Hematopoietic multipotent progenitor cell (in vitro differentiated cells): ENCODE measurements around the gene FUT8. TPM values are rescaled to one million over a fixed set of nuclear protein-coding genes. Genes with fewer than 3 reads are reported as not detected.
"Not testable (repeated sequence)": the region's sequence is repeated elsewhere in the genome, so short reads cannot be mapped to it uniquely, and the experiment has no call there.

Source experiments
- DNase-seq, 3 donors: peaks; one replicate each; pipeline ENCODE4 v3.0.0-alpha.2; 2011 to 2015; ENCODE audit warnings: low read depth in 2 of 3, low spot score in 2 of 3
- total RNA-seq: library from RNA; depleted of rRNA; stranded (reverse); fragments of >200 nt; gene quantifications from one replicate; pipeline ENCODE4 v1.2.3, GENCODE V29; 2012

The FUT8 gene
- total RNA-seq, 1 donor: 27.2 TPM

DNA sequence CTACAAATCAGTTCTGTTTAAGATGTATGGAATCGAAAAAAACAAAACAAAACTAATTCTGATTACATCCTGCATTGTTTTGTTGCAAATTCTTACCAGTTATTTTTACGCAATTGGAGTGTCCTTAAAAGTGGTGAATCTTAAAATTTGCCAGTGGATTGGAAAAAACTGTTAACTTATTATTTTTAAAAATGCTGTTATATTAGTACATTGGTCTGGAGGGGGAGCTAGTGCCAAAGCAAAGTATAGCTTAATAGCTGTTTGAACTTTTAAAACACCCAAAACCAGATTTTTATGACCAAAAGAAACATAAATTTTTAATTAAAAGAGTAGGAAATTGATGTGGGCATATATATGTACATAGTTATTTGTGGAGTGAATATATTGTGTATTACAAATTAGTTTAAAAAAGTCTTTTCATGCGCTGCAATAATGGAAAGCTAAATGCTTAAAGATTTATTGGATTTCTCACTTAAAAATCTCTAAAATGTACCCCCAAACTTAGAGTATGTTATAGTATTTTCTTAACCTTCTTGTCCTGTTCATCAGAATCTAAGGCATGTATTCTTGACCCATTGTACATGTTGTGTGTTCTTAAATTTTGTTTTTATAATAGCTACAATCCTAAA is 2.5 kb downstream of the FUT8 start:
- peak in 2 of 3 donors; percentile 32 to 69 for DNase-seq

DNA sequence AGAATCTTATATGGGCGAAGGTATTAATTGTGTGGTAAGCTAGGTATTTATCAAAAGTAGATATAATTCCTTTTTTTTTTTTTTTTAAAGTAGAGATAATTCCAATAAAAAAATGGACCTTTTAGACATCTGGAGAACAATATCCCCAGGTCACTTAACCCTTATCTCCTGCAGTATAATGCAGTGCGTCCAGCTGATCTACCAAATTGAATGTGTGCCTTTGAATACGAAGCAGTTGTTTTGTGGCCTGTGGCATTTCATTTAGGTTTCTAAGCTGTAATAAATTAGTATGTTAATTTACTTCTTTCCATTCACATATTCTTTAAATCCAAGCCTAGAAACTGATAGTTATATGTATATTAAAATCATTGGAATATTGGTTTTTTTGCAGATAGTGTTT is 3.1 kb downstream of the FUT8 start:
- DNase-seq: no peak

DNA sequence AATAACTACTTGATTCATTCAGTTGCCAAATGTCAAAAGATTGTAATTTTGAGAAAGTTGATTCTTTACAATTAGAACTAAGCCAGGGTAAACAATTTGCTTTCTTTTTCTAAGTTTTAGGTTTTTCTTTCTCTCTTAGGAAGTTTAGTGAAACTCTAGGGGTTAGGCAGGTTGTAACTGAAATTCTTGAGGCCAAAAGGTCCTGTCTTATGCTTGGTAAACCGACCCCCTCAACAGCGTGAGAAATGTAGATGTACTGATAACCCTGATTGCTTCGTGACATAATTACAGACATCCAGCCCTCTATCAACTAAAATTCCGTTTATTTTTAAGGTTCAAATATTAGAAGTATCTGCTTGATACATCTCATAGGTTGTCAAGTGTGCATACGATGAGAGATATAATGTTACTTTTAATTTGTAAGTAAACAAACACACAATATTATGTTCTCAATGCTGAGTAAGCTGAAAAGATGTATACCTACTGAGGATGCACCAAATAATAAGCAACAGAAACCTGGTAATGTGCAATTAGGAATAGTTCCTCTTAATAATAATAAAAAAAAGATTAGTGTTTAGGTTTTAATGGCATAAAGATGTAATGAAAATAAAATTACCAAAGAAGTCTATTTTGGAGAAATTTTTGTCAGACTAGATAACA is 7.2 kb downstream of the FUT8 start:
- no peak for DNase-seq

DNA sequence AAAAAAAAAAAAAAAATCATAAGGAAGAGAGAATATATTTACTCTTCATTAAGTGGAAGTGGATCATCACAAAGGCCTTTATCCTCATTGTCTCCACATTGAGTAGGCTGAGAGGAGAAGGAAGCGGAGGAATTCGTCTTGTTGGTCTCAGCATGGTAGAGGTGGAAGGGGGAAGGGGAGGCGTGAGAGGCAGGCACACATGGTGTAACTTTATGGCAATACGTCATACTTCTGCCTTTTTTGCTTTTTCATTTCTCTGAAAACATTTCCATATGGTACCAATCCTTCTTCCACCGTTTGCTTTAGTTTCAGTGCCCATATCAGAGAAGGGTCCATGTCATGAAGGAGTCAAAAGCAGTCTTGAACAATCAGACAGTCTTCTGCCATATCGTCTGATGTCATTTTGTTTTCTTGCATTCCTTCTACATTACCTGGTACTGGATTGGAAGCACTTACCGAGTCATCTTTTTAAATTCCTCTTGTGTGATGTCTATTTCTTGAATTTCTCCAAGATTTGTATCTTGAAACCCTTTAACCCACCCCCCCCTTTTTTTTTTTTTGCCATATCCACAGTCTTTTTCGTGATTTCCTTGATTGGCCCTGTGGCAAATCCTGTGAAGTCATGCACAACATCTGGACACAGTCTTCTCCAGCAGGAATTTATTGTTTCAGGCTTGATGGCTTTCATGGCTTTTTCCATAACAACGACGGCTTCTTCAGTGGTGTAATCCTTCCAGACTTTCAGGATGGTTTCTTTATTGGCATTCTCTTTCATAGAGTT is 8.9 kb downstream of the FUT8 start:
- no peak for DNase-seq

DNA sequence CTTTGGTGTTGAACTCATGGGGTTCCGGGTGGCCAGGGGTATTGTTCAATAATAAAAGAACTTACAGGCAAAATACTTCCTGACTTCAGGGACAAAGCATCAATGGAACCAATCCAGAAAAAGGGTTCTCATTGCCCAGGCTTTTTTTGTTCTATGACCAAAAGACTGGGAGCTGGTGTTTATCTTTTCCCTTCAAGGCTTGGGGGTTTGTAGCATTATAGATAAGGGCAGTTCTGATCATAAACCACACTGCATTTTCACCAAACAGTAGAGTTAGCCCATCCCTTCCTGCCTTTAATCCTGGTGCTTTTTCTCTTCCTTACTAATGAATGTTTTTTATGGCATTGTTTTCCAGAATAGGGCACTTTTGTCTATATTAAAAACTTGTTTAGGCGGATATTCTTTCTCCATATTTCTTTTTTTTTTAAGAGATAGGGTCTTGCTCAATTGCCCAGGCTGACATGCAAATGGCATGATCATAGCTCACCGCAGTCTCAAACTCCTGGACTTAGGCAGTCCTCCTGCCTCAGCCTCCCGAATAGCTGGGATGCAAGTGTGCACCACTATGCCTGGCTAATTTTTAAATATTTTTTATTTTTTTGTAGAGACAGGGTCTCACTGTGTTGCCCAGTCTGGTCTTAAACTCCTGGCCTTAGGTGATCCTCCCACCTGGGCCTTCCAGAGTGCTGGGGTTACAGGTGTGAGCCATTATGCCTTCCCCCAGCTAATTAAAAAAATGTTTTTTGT is 9.7 kb downstream of the FUT8 start:
- DNase-seq: no peak

DNA sequence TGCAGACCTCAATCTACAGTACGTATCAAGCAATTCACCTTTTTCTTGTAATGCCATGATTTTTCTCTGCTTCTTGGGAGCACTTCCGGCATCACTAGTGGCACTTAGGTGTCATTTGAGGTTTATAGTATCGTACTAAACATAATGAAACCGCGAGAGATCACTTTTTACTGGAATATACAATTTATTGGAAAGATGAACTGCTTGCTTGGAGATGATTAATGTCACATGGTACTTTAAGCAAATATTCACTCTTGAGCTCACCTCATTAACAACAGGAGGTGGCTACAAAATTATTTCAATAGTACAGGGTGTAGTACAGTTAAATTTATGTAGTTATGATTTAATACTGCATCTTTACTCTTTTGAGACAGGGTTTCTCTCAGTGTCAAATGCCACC is 11.5 kb downstream of the FUT8 start:
- no peak for DNase-seq

DNA sequence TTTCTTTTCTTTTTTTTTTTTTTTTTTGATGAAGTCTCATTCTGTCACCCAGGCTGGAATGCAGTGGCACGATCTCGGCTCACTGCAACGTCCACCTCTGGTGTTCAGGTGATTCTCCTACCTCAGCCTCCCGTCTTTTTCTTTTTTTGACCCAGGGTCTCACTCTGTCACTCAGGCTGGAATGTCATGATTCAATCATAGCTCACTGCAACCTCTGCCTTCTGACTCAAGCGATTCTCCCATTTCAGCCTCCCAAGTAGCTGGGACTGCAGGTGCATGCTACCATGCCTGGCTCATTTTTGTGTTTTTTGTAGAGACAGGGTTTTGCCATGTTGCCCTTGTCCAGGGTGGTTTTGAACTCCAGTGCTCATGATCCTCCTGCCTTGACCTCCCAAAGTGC is 12.0 kb downstream of the FUT8 start:
- no peak for DNase-seq

DNA sequence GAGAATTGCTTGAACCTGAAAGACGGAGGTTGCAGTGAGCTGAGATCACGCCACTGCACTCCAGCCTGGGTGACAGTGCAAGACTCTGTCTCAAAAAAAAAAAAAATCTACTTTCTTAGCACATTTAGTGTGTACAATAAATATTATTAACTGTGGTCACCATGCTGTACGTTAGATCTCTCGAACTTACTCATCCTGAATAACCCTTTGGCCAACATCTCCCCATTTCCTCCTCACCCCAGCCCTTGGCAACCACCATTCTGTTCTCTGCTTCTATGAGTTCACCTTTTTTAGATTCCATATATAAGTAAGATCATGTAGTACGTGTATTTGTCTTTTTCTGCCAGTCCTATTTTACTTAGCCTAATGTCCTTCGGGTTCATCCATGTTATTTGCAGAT is 13.4 kb downstream of the FUT8 start:
- DNase-seq: no peak

DNA sequence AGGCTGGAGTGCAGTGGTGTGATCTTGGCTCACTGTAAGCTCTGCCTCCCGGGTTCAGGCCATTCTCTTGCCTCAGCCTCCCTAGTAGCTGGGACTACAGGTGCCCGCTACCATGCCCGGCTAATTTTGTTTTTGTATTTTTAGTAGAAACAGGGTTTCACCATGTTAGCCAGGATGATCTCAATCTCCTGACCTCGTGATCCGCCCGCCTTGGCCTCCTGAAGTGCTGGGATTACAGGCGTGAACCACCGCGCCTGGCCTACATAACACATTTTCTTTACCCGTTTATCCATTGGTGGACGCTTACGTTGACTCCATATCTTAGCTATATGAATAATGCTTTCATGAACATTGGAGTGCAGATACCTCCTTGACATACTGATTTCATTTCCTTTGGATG is 14.4 kb downstream of the FUT8 start:
- not testable (repeated sequence) for DNase-seq

DNA sequence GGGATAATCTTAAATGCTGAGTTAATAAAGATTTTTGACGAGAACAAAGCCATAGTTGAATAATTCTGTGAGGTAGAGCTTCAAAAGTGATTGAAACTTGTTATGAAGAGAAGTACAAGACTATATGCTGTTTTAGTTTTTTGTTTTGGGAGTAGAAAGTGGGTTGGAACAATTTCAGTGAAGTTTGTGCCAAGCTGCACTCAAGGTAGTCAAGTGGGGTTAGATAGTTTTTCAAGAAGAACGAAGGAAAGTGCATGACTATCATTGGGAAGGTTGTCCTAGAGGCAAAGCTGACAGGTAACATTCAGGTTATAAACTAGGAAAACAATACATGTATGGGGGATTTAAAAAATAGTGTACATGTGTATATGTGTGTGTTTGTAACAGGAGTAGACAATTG is 16.2 kb downstream of the FUT8 start:
- no peak for DNase-seq

DNA sequence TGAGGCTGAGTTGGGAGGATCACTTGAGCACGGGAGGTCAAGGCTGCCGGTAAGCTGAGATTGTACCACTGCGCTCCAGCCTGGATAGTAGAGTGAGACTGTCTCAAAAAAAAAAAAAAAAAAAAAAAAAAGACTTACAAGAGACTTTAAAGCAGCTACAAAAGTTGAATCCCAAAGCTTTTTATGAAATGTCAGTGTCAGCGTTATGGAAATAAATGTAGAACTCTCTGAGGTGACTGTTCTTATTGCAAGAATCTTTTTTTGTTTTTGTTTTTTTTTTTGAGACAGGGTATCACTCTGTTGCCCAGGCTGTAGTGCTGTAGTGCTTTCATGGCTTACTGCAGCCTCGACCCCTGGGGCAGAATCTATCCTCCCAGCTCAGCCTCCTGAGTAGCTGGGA is 17.2 kb downstream of the FUT8 start:
- DNase-seq: no peak

DNA sequence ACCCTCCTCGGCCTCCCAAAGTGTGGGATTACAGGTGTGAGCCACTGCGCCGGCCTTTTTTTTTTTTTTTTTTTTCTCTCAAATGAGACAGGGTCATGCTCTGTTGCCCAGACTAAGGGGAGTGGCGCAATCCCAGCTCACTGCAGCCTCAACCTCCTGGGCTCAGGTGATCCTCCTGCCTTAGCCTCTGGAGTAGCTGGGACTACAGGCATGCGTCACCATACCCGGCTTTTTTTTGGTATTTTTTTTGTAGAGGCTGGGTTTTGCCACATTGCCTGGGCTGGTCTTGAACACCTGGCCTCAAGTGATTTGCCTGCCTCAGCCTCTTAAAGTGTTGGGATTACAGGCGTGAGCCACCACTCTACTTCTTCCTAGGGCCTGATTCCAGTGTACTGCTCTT is 18.7 kb downstream of the FUT8 start:
- DNase-seq: no peak

DNA sequence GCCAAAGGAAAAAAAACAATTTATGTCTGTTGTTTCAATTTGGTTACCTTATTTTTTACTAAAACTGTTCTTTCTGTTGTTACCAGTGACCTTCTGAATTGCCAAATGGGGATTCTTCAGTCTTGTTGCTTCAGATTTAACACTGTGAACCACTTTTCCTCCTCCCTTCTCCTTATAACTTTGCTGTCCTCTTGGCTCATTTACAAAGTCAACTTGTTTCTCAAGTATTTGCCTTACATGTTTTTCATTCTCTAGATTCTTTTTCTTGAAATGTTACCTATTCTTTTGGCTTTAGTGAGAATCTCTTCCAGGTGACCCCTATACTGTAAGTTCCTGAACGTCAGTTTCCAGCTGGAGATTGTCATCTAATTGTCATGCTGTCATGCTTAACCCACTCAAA is 19.4 kb downstream of the FUT8 start:
- no peak for DNase-seq

DNA sequence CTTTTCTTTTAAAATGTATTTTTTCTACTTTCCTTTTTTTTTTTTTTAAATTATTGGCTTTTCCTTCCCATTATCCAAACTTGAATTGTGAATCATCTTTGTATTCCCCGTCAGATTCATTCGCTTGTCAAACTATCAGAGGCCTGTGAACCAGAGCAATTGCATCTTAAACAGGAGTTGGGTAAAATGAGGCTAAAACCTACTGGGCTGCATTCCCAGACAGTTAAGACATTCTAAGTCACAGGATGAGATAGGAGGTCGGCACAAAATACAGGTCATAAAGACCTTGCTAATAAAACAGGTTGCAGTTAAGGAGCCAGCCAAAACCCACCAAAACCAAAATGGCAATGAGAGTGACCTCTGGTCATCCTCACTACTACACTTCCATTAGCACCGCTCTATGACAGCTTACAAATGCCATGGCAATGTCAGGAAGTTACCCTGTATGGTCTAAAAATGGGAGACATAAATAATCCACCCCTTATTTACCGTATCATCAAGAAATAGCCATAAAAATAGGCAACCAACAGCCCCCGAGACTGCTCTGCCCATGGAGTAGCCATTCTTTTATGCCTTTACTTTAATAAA is 19.9 kb downstream of the FUT8 start:
- DNase-seq: no peak

DNA sequence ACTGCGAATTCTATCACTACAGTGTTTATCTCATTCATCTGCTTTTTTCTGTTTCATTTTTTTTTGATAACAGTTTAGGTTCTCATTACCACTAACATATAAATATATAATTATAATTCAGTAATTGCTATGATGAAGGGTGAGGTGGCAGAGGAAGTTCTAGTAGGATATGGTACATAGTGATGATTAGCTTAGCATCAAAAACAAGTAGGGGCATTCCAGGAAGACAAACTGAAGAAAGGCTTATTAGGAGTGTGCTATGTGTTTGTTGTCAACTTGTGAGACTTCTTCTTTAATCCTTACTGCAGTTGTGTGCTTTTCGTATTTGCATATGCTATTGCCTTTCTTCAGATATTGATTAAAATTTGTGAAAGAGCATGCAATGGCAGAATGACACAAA is 20.6 kb downstream of the FUT8 start:
- peak in 1 of 3 donors; percentile 14 for DNase-seq

DNA sequence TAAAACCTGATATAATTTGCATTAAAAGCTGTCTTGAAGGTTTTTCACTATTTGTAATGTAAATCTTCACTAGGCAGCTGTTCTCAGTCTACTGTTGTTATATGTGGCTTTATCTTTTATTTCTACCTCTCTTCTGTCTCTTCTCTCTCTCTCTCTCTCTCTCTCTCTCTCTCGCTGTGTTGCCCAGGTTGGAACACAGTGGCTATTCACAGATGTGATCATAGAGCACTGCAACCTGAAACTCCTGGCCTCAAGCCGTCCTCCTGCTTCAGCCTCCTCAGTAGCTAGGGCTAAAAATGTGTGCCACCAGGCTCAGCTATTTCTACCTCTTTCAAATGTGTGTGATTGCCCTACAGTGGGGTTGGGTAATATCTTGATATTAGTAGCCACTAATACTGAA is 21.1 kb downstream of the FUT8 start:
- no peak for DNase-seq

DNA sequence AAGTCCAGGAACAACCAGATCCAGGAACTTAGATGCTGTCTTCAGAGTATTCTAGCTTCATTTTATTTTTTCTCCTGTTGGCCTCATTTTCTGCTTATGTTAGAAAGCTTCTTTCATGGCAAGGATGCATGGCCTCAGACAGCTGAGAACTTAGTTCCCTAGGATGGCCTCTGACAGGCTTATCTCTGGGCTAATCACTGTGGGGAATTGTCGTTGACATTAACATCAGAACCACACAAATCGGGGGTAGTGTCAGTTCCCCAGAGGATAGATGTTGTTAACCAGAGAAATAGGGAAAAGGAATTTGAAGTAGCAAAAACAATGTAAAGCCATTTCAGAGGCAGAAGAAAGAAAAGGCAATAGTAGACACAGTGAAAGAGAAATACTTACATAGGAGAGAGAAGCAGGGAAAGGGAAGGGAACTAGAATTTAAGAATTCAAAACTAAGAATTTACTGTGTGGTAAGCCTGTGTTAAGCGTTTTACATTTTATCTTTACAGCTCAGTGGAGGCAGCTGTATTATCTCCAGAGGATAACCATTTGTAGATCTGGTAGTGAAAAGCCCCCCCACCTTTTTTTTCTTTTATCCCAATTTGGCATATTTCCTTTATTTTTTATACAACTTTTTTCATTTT is 21.8 kb downstream of the FUT8 start:
- DNase-seq: no peak

DNA sequence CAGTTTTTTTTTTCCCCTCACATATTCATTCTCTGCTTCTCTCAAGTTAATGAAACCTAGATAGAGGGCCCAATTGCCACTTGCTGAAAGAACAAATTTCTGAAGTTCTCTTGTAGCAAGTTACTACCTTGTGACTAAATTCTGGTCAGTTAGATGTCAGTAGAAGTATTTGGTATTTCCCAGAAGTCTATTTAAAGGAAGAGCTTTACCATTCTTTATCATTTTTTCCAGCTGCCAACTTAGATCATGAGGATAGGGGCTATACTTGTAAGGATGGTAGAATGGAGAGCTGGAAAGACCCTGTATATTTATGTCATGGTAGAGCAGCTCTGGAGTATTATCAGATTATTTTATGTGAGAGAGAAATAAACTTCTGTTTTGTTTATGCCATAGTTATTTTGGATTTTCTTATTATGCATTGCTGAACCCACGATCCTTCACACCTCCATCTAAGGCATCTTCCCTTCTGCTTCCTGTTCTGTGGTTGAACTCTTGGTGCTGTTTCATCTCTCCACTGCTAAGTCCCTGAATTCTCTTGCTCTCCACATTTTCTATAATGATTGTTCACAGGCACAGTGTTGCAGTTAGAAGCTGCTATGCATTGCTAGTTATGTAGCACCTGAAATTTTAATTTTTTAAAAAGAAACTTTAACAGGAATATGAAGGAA is 25.9 kb downstream of the FUT8 start:
- peak in 1 of 3 donors; percentile 18 for DNase-seq

DNA sequence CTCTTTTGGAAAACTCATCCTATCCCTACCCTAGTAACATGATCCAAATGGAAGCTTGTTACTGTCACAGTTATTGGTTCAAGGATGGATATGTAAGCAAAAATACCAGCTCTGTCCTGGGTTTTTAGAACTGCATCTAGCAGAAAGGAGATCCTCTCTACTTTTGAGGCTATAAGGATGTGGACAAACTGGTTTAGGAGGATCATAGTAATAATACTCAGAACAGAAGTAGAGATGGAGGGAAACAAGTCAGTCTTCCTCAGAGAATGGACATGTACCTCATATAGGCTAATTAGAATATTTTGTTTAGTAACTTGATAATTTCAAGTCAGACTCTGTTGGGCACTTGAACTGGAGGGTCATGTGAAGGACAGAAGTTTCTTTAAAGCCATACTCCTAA is 26.6 kb downstream of the FUT8 start:
- no peak for DNase-seq

DNA sequence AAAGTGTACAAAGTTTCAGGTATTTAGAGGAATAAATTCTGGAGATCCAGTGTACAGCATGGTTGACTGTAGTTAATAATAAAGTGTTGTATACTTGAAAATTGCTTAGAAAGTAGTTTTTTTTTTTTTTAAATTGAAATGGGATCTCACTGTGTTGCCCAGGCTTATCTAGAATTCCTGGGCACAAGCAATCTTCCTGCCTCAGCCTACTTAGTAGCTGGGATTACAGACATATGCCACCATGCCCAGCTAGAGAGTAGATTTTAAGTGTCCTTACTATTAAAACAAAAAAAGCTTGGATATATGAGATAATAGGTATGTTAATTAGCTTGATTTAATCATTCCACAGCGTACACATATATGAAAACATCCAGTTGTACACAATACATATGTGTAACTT is 27.7 kb downstream of the FUT8 start:
- no peak for DNase-seq
